ENCODE results near the gene NPR2. TPM values are rescaled to one million over a fixed set of nuclear protein-coding genes. Genes with fewer than 3 reads are reported as not detected.

Gene NPR2
- total and polyA plus RNA-seq, 2 of the 13 experiments (the other 11 are each of a cell fraction or from before 2014, with no cell fraction given), result 7.4 to 9.4 TPM

DNA sequence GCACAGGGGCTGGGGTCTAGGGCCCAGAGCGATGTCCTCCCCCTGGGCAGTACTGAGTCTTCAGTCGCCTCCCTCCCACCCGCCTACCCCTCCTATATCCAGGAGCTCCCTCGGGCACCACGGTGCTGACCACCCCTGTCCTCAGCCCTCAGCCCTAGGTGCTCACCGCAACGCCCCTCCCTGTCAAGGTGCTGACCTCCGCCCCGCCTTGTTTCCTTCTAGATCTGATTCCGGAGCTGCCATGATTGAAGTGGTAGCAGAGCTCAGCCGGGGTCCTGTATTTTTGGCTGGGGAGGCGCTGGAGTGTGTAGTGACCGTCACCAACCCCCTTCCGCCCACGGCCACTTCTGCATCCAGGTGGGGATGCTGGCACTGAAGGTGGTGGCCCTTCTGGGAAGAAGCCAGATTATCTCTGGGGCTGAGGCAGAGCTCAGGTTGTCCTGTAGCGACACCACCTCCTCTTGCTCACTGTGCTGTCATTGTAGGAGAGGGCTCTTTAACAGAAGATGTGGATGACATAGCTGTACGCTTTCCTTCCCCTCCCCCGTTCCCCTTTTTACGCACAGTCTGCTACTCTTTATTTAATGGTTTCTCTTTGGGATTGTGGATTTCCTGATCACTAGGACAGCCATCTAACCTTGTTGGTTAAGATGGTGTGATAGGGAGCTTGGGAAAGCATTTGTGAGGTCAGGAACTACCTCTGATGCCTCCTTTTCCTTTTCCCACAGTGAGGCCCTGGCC is 41.7 kb upstream of the NPR2 start (continued):
- TF ChIP-seq NONO (IDR thresholded peaks at IDR 0.05) (no peak), NONO (CRISPR knock-in tag; conservative IDR thresholded peaks at IDR 0.05) (no peak), ZNF432 (CRISPR knock-in tag; IDR thresholded peaks at IDR 0.05; ENCODE audit: borderline replicate concordance) (no peak), ZNF430 (CRISPR knock-in tag; IDR thresholded peaks at IDR 0.05) (no peak), ZNF256 (CRISPR knock-in tag; conservative IDR thresholded peaks at IDR 0.05) (no peak), KDM6A (CRISPR knock-in tag; IDR thresholded peaks at IDR 0.05; ENCODE audit: low read depth) (no peak), TBL1XR1 (IDR thresholded peaks at IDR 0.05; ENCODE audit: borderline replicate concordance, low read length, partially characterized antibody) (no peak), POLR2AphosphoS2 (IDR thresholded peaks at IDR 0.05; ENCODE audit: low read depth, low read length) (no peak), BCL6 (CRISPR knock-in tag; IDR thresholded peaks at IDR 0.05) (no peak), ZNF343 (CRISPR knock-in tag; IDR thresholded peaks at IDR 0.05) (no peak), ATF7 (IDR thresholded peaks at IDR 0.05) (no peak), ATF7 (CRISPR knock-in tag; IDR thresholded peaks at IDR 0.05) (no peak), ZNF446 (CRISPR knock-in tag; IDR thresholded peaks at IDR 0.05) (no peak), ASH2L (IDR thresholded peaks at IDR 0.05; ENCODE audit: insufficient read length, low read depth, low read length) (no peak), STAT5B (CRISPR knock-in tag; IDR thresholded peaks at IDR 0.05) (no peak), ZSCAN25 (CRISPR knock-in tag; IDR thresholded peaks at IDR 0.05) (no peak), ZNF33A (CRISPR knock-in tag; IDR thresholded peaks at IDR 0.05; ENCODE audit: borderline replicate concordance) (no peak), ZNF629 (CRISPR knock-in tag; conservative IDR thresholded peaks at IDR 0.05) (no peak), ZNF260 (CRISPR knock-in tag; IDR thresholded peaks at IDR 0.05; ENCODE audit: borderline replicate concordance, low read depth) (no peak)
- TF ChIP-seq, protein P1, sequence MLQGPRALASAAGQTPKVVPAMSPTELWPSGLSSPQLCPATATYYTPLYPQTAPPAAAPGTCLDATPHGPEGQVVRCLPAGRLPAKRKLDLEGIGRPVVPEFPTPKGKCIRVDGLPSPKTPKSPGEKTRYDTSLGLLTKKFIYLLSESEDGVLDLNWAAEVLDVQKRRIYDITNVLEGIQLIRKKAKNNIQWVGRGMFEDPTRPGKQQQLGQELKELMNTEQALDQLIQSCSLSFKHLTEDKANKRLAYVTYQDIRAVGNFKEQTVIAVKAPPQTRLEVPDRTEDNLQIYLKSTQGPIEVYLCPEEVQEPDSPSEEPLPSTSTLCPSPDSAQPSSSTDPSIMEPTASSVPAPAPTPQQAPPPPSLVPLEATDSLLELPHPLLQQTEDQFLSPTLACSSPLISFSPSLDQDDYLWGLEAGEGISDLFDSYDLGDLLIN (CRISPR knock-in tag; IDR thresholded peaks at IDR 0.05; ENCODE audit: borderline replicate concordance), result no peak
- TF ChIP-seq, protein P2, sequence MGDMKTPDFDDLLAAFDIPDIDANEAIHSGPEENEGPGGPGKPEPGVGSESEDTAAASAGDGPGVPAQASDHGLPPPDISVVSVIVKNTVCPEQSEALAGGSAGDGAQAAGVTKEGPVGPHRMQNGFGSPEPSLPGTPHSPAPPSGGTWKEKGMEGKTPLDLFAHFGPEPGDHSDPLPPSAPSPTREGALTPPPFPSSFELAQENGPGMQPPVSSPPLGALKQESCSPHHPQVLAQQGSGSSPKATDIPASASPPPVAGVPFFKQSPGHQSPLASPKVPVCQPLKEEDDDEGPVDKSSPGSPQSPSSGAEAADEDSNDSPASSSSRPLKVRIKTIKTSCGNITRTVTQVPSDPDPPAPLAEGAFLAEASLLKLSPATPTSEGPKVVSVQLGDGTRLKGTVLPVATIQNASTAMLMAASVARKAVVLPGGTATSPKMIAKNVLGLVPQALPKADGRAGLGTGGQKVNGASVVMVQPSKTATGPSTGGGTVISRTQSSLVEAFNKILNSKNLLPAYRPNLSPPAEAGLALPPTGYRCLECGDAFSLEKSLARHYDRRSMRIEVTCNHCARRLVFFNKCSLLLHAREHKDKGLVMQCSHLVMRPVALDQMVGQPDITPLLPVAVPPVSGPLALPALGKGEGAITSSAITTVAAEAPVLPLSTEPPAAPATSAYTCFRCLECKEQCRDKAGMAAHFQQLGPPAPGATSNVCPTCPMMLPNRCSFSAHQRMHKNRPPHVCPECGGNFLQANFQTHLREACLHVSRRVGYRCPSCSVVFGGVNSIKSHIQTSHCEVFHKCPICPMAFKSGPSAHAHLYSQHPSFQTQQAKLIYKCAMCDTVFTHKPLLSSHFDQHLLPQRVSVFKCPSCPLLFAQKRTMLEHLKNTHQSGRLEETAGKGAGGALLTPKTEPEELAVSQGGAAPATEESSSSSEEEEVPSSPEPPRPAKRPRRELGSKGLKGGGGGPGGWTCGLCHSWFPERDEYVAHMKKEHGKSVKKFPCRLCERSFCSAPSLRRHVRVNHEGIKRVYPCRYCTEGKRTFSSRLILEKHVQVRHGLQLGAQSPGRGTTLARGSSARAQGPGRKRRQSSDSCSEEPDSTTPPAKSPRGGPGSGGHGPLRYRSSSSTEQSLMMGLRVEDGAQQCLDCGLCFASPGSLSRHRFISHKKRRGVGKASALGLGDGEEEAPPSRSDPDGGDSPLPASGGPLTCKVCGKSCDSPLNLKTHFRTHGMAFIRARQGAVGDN (CRISPR knock-in tag; IDR thresholded peaks at IDR 0.05), result peak; percentile 58
- TF ChIP-seq, protein P3, sequence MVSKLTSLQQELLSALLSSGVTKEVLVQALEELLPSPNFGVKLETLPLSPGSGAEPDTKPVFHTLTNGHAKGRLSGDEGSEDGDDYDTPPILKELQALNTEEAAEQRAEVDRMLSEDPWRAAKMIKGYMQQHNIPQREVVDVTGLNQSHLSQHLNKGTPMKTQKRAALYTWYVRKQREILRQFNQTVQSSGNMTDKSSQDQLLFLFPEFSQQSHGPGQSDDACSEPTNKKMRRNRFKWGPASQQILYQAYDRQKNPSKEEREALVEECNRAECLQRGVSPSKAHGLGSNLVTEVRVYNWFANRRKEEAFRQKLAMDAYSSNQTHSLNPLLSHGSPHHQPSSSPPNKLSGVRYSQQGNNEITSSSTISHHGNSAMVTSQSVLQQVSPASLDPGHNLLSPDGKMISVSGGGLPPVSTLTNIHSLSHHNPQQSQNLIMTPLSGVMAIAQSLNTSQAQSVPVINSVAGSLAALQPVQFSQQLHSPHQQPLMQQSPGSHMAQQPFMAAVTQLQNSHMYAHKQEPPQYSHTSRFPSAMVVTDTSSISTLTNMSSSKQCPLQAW (CRISPR knock-in tag; IDR thresholded peaks at IDR 0.05), result 0 out of 2 replicates have a peak, but pooled peaks have one; percentile 13
